ENCODE results near the gene ZNF32.
A peak's percentile ranks its signal among the peaks of the same experiment; 100 is the strongest.

GRCh38 chr10:43683451-43684291 is 35.0 kb upstream of the ZNF32 start:
- TF ChIP-seq CTCF (IDR thresholded peaks at IDR 0.05) (peak; percentile 50), EZH2 (IDR thresholded peaks at IDR 0.05; ENCODE audit: borderline replicate concordance, insufficient read depth, low read depth, low read length, poor library complexity, severe bottlenecking) (no peak)

All from B cell (primary cell).